IPS DF 4.7 (cell line): ENCODE data around the gene LDB2.

Experiments
- DNase-seq: peaks from one replicate; pipeline ENCODE4 v3.0.0-alpha.2; 2013; ENCODE audit warnings: low spot score; ENCODE audit errors: extremely low read depth

Gene LDB2

GRCh38 chr4:16884673-16885460 is 13.6 kb downstream of the LDB2 start:
- DNase-seq, result no peak

DNA sequence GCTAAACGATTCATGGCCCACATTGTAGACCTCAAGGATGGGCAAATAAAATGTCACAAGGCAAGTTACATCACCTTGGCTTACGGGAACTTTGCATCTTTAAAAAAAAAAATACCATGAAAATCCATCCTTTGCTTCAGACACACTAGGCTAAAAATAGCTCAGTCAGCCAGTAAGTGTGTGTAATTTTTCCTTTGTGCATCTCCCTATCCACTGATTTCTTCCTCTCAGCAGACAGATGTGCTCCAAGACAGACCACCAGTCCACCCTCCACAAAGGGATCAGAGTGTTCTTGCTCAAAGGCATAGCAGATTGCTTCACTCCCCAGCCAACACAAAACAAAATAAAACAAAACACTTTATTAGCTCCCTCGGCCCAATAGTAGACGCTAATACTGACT is 14.6 kb downstream of the LDB2 start:
- no peak for DNase-seq

DNA sequence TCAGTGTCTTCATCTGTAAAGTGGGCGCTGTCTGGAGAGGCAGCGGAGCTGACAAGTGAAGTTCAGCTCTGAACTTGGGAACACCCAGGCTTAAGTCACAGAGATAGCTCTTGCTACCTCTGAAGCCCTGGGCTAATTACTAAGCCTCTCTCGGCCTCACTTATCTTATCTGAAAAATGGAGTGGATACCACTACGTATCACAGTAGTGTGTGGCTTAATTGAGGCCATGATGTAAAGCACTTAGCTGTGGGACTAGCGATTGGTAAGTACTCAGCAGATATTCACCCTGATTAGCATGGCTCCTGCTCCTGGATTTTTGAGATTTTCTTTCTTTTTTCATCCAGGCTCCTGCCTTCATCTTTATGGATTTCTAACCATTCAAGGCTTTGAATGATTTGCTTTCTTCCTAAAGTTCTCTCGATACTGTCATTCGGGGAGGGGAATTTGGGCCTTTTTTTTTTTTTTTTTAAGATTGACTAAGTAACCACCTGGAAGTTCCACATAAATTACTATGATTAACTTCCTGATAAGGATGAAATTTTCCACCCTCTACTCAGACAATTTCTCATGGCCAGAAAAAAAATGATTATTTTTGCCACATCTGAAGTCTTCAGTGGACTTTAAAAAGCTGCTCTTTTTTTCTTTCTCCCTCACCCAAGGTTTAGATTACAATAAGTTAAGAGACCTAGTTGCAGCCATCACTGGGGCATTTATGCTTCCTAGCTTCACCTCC is 17.1 kb downstream of the LDB2 start:
- DNase-seq, result no peak

- no peak for DNase-seq
These were observed 23.0 kb downstream of the LDB2 start for GRCh38 chr4:16875487-16875886.

DNA sequence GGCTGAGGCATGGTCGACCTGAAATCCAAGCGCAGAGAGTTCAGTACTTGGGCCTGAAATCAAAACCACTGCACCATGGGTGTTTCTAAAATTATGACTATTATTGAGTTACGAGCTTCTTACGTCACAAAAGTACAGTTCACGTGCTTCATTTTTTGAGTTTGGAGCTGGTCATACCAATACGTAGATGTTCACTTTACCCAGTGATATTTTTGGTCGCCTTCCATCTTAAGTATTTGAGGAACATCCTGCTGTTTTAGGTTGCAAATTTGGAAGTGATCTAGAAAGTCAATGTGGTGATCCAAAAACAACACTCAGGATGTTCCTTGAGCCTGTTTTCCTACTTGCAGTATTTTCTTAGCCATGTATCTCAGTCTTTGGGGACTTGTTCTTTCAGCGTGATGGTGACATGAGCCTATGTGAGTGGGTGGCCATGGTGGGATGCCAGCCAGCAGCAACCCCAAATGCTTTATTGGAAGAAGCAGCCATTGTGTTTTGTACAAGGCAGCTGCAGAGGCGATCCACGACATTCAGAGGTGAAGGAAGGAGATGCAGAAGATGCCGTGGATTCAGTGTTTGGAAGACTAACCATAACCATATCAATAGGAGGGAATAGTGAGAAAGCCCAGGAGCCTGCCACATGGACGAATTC is 28.7 kb downstream of the LDB2 start:
- DNase-seq, result no peak

GRCh38 chr4:16868674-16869073 is 29.8 kb downstream of the LDB2 start:
- DNase-seq, result no peak

DNA sequence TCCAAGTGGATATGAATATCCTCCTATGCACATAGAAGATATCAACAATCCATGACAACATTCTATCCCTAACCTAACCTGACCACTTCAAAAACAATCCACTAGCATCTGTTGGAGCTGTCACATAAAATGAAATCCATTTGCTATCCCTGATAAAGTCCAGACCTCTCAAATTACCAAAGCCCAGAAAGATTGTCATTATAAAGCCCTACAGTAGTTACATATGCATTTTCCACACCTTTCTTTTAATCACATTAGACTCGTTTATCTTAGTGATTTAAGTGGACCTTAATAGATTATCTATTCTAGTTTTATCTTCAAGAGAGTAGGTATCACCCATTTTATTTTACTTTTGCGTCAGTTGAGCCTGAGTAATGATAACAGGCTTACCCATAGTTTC is 30.6 kb downstream of the LDB2 start:
- no peak for DNase-seq

- DNase-seq, result no peak
These were observed 31.5 kb downstream of the LDB2 start for GRCh38 chr4:16866974-16867373.

DNA sequence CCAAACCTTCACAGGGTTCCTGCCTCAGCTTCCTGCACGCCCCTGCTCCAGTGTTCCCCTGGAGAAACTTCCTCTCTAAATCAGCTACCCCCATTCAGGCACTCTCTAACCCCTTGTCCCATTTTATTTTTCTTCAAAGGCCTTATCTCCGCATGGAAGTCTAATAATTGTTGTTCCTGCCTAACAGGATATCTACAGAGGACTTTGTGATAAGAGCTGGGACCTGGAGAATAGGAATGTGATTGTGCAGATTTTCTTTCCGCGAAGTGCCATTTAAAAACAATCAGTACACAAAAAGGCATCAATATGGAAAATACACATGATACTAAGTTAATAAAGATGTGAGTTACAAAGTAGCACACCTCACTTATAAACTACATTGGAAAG is 32.6 kb downstream of the LDB2 start:
- DNase-seq, result no peak

GRCh38 chr4:16865209-16865896 is 33.1 kb downstream of the LDB2 start:
- DNase-seq, result no peak

GRCh38 chr4:16864199-16864598 is 34.2 kb downstream of the LDB2 start:
- DNase-seq, result no peak

GRCh38 chr4:16862697-16863096 is 35.7 kb downstream of the LDB2 start:
- DNase-seq, result no peak

- DNase-seq, result no peak
These were observed 37.9 kb downstream of the LDB2 start for GRCh38 chr4:16860516-16860915.

DNA sequence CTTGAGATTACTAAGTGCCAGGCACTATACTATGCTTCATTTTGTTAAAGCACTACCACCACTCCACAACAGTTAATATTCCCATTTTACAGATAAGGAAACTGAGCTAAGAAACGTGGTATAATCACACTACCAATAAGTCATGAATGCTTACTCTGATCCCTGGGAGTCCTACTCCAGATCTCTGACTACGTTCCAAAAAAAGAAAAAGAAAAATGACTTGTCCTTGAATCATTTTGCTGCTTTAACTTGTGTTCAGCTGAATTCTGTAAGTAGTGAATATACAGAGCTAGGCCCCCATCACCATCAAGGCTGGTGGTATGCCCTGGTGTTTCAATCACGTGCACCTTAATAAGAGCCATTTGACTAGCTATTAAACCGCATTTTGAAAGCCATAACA is 39.4 kb downstream of the LDB2 start:
- DNase-seq, result no peak

GRCh38 chr4:16858275-16858752 is 40.1 kb downstream of the LDB2 start:
- no peak for DNase-seq

GRCh38 chr4:16857425-16857824 is 41.0 kb downstream of the LDB2 start:
- DNase-seq, result no peak

GRCh38 chr4:16853640-16854039 is 44.8 kb downstream of the LDB2 start:
- no peak for DNase-seq

DNA sequence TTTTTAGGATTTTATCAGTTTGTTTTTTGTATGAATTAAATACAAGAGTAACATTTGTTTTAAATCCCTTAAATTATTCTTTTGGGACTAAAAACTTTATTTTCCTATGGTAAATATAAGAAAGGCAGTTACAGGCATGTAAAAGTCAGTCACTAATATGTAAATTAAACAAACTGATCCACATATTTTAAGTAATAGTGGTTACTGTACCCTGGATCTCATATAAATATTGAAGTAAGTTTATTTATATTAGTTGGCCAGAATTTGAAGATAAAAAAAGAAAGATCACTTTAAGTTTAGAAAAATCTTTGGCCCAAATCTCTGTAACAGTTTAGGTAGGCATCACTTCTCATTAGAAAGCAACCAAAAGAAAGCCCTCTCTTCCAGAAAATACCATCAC is 45.8 kb downstream of the LDB2 start:
- DNase-seq, result no peak

DNA sequence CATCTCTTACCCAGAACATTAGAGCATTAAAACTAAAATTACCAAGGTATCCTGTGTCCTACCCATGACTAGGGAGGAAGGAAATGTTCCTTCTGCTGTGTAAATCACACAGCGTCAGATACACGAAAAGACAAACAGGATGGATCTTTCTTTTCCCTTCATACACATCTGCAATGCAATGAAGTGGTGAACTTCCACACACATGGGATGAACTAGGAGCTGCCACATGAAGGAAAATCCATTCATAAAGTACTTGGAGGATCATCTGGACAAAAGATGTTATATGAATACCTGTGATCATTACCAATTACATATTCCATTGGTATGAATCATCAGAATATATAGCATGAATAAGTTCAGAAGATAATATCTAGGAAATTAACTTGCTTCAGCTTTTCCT is 46.2 kb downstream of the LDB2 start:
- DNase-seq, result no peak

DNA sequence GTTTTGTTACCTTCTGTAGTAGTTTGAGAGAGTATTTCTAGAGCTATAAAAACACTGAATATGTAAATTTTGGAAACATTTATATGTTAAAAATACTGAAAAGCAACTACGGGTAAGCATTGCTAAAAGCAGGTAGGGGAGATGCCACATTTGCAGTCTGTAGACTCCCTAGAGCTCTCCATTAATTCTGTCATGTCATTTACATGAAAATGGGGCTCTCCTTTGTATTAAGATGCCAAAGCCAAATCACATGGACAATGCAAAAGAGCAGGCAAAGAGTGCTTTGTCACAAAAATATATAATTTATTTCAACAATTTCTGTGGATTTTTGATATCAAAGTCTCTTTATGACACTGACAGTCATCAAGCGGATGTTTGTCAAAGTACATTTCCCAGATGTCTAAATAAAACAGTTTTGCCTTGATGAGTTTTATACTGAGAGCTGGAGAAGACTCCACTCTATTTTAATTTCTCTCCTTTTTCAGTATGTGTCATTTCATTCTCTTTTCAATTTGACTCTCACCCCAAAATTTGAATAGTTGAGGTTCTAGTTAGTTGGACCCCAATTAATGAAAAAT is 51.8 kb downstream of the LDB2 start:
- peak; percentile 38 for DNase-seq

- DNase-seq, result no peak
These were observed 53.4 kb downstream of the LDB2 start for GRCh38 chr4:16844816-16845586.
